ENCODE data around the gene ARFGAP3.

The ARFGAP3 gene

DNA sequence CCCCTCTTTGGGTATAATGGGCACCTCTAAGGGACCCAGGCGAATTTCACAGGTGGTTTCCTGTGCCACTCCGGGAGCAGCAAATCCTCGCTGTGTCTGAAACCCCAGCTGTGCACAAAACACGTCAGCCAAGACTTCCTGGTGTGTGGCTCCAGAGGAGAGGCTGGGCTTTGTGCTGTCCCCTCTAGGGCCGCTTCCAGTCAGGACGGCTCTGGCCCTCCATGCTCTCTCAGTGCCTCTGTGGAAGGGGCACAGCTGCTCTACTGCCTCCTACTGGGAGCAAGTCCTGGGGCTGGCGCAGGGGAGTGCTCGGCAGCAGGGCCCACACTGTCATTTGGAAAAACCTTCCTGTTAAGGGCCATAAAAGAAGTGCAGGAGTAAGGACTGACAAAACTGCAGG lies 23.7 kb upstream of the ARFGAP3 start:
- Histone ChIP-seq H3K4me3 (no peak overlapping the region), H3K27me3 (no peaks in the 10 kb centered on the region), H3K36me3 (peaks cover 99 to 100% (median 100%) of the 10 kb centered on the region in 11 experiments), H3K4me2 (no peak overlapping the region), H4K20me1 (peaks cover 0 to 100% (median 48%) of the 10 kb centered on the region in 11 experiments; a peak in 14 of 22 replicates), H3K4me1 (peaks cover 0 to 8% (median 0%) of the 10 kb centered on the region in 10 experiments; a peak in 3 of 20 replicates), H3K9ac (peak overlapping the region in 1 of 11 experiments; percentile 6; a peak in 1 of 22 replicates), H3K27ac (peak overlapping the region in 4 of 11 experiments; percentile 1 to 31 (median 4); a peak in 3 of 22 replicates), H3K9me3 (replicated peaks in 1 of 11) (no peaks in the 10 kb centered on the region)
- no peak for TF ChIP-seq Cebpa-rat (IDR thresholded peaks at IDR 0.05)

DNA sequence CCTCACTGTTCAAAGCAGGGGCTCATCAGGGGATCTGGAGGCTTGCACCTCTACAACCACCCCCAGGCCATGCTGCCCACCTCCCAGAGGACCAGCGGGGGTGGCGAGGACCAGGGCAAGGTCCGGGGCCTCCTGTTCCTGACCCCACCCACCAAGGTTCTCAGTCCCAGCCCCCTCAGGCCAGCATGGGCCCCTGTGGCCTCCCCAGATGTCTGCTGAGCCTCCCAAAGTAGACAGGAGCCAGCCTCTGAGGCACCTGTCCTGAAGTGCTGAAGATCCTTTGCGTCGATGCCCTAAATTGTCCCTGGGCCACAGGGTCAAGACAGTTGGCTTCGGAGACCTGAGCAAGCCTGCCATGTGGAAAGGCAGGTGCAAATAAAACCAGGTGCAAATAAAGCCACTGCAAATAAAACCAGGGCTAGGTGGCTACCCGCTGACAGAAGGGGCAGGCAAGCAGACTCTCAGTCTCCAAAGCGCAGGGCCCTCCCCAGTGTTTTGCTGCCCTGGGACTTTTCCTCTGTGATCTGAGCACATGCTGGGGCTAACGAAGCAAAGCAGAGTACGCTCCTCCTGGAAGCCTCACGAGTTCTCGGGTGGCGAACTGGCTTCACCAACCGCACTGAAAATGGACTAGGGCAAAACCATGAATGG lies 22.4 kb upstream of the ARFGAP3 start:
- Histone ChIP-seq H3K9me3 (replicated peaks in 1 of 11) (no peaks in the 10 kb centered on the region), H4K20me1 (peaks cover 0 to 99% (median 37%) of the 10 kb centered on the region in 11 experiments; a peak in 14 of 22 replicates), H3K9ac (0 out of 22 replicates have a peak overlapping the region, but pooled peaks of 1 of the 11 experiments have one; percentile 5), H3K4me1 (peaks cover 0 to 8% (median 3%) of the 10 kb centered on the region in 10 experiments; a peak in 10 of 20 replicates), H3K27ac (0 out of 22 replicates have a peak overlapping the region, but pooled peaks of 1 of the 11 experiments have one; percentile 23), H3K4me2 (no peak overlapping the region), H3K4me3 (no peak overlapping the region), H3K36me3 (peaks cover 98 to 100% (median 100%) of the 10 kb centered on the region in 11 experiments), H3K27me3 (no peaks in the 10 kb centered on the region)
- TF ChIP-seq Cebpa-rat (IDR thresholded peaks at IDR 0.05) = no peak

DNA sequence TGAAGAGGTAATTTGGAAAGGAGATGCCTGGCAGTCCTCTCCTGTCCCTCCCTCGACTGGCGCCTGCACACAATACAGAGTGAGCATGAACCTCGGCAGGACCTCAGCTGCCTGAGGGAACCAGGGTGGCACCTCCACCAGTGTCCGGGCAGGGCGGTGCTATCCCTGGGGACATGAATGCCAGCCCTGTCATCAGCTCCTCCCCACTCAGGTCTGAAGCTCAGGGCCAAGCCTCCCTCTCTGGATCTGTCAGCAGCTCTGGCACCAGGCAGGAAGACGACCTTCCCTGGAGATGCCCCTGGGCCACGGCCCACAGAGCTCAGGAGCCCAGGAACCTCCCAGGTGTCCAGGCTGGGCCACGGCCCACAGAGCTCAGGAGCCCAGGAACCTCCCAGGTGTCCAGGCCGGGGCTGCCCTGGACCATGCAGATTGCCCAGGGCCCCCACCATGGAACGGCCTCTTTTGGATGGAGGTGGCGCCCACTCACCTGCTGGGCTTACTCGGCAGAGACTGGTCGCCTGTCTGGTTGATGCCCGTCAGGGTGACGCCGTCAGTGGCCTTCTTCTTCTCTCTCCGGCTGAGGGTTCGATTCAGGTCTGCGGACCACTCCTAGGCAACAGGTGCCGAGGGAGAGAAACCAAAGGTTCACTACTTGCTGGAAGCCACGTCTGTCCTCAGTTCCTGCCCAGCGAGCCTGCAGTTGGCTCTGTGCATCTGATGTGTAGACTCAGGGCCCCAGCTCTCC lies 21.7 kb upstream of the ARFGAP3 start:
- H3K27ac ChIP-seq = 0 out of 22 replicates have a peak overlapping the region, but pooled peaks of 1 of the 11 experiments have one; percentile 23
- H3K4me2 ChIP-seq = no peak overlapping the region
- TF ChIP-seq Cebpa-rat (IDR thresholded peaks at IDR 0.05) = no peak
- H3K9ac ChIP-seq = 0 out of 22 replicates have a peak overlapping the region, but pooled peaks of 2 of the 11 experiments have one; percentile 5 to 7
- no peak overlapping the region for H3K4me3 ChIP-seq
- peaks cover 0 to 98% (median 36%) of the 10 kb centered on the region in 11 experiments; a peak in 14 of 22 replicates for H4K20me1 ChIP-seq
- H3K27me3 ChIP-seq = no peaks in the 10 kb centered on the region
- H3K4me1 ChIP-seq = peaks cover 0 to 16% (median 9%) of the 10 kb centered on the region in 10 experiments; a peak in 12 of 20 replicates
- no peaks in the 10 kb centered on the region for H3K9me3 ChIP-seq (replicated peaks in 1 of 11)
- peaks cover 98 to 100% (median 100%) of the 10 kb centered on the region in 11 experiments for H3K36me3 ChIP-seq

DNA sequence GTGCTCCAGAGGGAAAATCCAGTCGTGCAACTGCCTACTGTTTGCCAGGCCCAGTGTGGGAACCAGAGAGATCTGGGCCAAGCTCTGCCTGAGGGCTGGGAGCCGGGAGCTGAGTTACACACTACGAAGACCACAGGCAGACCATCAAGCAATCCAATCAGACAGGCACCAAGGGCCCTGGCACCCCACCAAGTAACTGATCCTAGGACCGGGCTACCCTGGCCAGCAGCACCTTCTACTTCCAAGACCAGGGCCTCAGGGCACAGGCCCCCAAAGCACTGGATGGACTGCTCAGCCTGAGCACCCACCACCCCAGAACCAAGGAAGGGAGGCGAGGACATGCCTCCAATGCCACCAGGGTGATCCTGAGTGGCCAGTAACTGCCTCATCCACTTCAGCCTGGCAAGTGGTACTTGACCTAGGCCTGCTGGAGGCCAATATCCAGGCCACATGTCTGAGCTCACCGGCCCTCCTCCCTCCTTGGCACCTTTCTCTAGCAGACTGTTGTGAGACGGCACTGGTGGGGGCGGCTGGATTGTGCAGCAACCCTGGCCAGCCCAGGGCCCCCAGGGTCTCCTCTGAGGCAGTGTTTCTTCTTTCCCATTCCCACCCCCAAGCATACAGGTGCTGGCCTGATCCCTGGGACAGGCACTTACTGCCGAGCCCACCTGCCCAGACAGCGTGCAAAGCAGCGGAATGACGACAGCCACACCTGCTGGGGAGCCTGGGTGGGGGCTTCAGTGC lies 20.7 kb upstream of the ARFGAP3 start:
- H3K36me3 ChIP-seq = peaks cover 98 to 100% (median 100%) of the 10 kb centered on the region in 11 experiments
- H3K27ac ChIP-seq = peak overlapping the region in 1 of 11 experiments; percentile 31; a peak in 2 of 22 replicates
- no peaks in the 10 kb centered on the region for H3K27me3 ChIP-seq
- no peak for TF ChIP-seq Cebpa-rat (IDR thresholded peaks at IDR 0.05)
- peaks cover 0 to 96% (median 36%) of the 10 kb centered on the region in 11 experiments; a peak in 14 of 22 replicates for H4K20me1 ChIP-seq
- no peak overlapping the region for H3K4me2 ChIP-seq
- no peaks in the 10 kb centered on the region for H3K9me3 ChIP-seq (replicated peaks in 1 of 11)
- H3K4me3 ChIP-seq = no peak overlapping the region
- H3K4me1 ChIP-seq = peaks cover 0 to 22% (median 12%) of the 10 kb centered on the region in 10 experiments; a peak in 12 of 20 replicates
- H3K9ac ChIP-seq = 0 out of 22 replicates have a peak overlapping the region, but pooled peaks of 2 of the 11 experiments have one; percentile 7 to 13

DNA sequence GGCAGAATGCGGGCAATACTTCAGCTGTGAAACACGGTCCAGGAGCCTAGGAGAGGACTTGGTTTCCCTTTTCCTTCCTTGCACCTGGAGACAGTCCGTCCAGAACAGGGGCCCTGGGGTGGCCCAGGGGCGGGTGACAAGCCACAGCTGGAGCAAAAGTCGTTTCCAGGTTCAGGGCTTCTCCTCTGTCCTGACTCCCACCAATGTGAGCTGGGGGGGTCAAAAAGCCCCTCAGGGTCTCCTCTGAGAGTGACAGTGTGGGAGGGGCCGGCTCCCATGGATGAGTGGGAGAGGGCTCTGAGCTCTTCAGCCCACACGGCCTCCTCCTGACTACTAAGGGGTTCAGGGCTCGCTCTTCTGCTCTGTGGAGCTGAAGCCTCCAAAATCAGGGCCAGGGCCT lies 20.1 kb upstream of the ARFGAP3 start:
- TF ChIP-seq Cebpa-rat (IDR thresholded peaks at IDR 0.05) = no peak
- Histone ChIP-seq H3K36me3 (peaks cover 98 to 100% (median 100%) of the 10 kb centered on the region in 11 experiments), H3K27me3 (no peaks in the 10 kb centered on the region), H3K9me3 (replicated peaks in 1 of 11) (no peaks in the 10 kb centered on the region), H3K27ac (peak overlapping the region in 2 of 11 experiments; percentile 2 to 31; a peak in 2 of 22 replicates), H3K9ac (0 out of 22 replicates have a peak overlapping the region, but pooled peaks of 1 of the 11 experiments have one; percentile 13), H3K4me3 (no peak overlapping the region), H4K20me1 (peaks cover 0 to 96% (median 30%) of the 10 kb centered on the region in 11 experiments; a peak in 14 of 22 replicates), H3K4me2 (no peak overlapping the region), H3K4me1 (peaks cover 0 to 22% (median 12%) of the 10 kb centered on the region in 10 experiments; a peak in 12 of 20 replicates)

DNA sequence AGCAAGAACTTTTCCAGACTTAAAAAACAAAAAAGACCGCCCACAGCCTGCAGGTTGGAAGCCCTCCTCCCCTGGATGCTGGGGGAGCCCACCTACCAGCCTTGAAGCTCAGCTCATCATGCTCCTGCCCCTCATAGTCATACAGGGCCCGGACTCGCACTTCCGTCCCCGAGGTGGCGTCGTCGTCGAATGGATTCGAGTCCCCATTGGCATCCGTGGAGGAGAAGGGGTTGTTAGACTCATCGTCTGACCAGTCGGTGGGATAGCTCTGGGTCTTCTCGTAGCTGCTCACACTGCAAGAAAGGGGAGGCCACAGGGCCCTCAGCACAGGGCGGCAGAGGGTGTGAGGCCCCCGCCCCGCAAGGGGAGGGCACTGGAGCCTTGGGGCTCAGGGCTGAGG lies 19.0 kb upstream of the ARFGAP3 start:
- H3K4me2 ChIP-seq = no peak overlapping the region
- no peaks in the 10 kb centered on the region for H3K27me3 ChIP-seq
- H3K9me3 ChIP-seq (replicated peaks in 1 of 11) = no peaks in the 10 kb centered on the region
- TF ChIP-seq Cebpa-rat (IDR thresholded peaks at IDR 0.05) = no peak
- H3K9ac ChIP-seq = no peak overlapping the region
- H3K4me1 ChIP-seq = peaks cover 0 to 22% (median 8%) of the 10 kb centered on the region in 10 experiments; a peak in 12 of 20 replicates
- peaks cover 0 to 96% (median 24%) of the 10 kb centered on the region in 11 experiments; a peak in 13 of 22 replicates for H4K20me1 ChIP-seq
- H3K27ac ChIP-seq = 0 out of 22 replicates have a peak overlapping the region, but pooled peaks of 1 of the 11 experiments have one; percentile 12
- no peak overlapping the region for H3K4me3 ChIP-seq
- H3K36me3 ChIP-seq = peaks cover 98 to 100% (median 100%) of the 10 kb centered on the region in 11 experiments

DNA sequence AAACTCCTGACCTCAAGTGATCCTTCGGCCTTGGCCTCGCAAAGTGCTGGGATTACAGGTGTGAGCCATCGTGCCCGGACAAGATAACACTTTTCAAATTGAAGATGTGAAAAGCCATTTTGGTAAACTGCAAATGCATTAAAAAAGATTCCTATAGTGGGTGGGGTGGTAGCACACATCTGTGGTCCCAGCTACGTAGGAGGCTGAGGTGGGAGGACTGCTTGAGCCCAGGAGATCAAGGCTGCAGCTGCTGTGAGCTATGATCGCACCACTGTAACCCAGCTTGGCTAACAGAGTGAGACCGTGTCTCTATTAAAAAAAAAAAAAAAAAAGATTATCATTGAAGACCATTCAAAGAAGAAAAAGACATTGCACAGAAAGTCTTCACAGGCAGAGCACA lies 16.9 kb upstream of the ARFGAP3 start:
- Histone ChIP-seq H3K9me3 (replicated peaks in 1 of 11) (no peaks in the 10 kb centered on the region), H4K20me1 (peaks cover 0 to 87% (median 13%) of the 10 kb centered on the region in 11 experiments; a peak in 13 of 22 replicates), H3K9ac (peak overlapping the region in 2 of 11 experiments; percentile 3 to 7; a peak in 2 of 22 replicates), H3K4me1 (peaks cover 5 to 23% (median 14%) of the 10 kb centered on the region in 10 experiments; a peak in 19 of 20 replicates), H3K27ac (0 out of 22 replicates have a peak overlapping the region, but pooled peaks of 1 of the 11 experiments have one; percentile 23), H3K27me3 (no peaks in the 10 kb centered on the region), H3K4me2 (peak overlapping the region in 3 of 11 experiments; percentile 16 to 42 (median 17); a peak in 3 of 22 replicates), H3K36me3 (peaks cover 95 to 100% (median 99%) of the 10 kb centered on the region in 11 experiments), H3K4me3 (no peak overlapping the region)
- TF ChIP-seq Cebpa-rat (IDR thresholded peaks at IDR 0.05) = no peak
